HG03159 (cell line): ENCODE data around the gene ANKRD44.
"Not testable (repeated sequence)": the region's sequence is repeated elsewhere in the genome, so short reads cannot be mapped to it uniquely, and the experiment has no call there.

Experiments used
- ATAC-seq: cut with Tn5 transposase; IDR thresholded peaks from one replicate; pipeline ENCODE4 v1.9.1; 2021; ENCODE audit warnings: mild to moderate bottlenecking, moderate library complexity; ENCODE audit not compliant: unreplicated experiment

ANKRD44 gene

GRCh38 chr2:197240421-197241041 is 70.0 kb downstream of the ANKRD44 start:
- ATAC-seq: no peak

DNA sequence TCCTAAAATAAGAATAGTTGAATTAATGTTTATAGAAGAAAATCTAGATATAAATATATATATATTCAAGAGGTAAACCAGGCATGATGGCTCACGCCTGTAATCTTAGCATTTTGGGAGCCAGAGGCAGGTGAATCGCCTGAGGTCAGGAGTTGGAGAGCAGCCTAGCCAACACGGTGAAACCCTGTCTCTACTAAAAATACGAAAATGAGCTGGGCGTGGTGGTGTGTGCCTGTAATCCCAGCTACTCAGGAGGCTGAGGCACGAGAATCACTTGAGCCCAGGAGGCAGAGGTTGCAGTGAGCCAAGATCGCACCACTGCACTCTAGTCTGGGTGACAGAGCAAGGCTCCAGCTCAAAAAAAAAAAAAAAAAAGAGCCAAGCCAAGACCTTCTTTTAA is 70.6 kb downstream of the ANKRD44 start:
- not testable (repeated sequence) for ATAC-seq

GRCh38 chr2:197239434-197239833 is 71.1 kb downstream of the ANKRD44 start:
- ATAC-seq: peak; percentile 69

- ATAC-seq: no peak
These were observed 72.6 kb downstream of the ANKRD44 start for GRCh38 chr2:197238043-197238365.

- ATAC-seq: no peak
These were observed 73.1 kb downstream of the ANKRD44 start for GRCh38 chr2:197237291-197238042.

DNA sequence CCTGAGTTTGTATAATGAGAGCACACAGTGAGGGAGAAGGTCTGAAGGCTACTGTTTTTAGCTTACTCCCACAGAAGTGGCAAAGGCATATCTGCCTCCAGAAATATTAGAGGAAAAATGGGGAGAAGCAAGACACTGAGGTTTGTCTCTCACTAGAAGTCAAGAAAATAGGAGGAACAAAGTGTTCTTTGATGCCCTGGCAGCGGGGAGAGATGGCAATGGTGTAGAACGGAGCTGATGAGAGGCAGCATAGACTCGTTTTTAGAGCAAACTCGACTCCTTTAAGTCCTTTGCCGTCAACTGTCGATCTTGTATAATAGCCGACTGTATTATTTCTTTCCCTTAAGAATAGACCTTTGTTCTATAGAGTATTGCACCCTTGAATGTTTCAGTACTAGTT is 73.8 kb downstream of the ANKRD44 start:
- no peak for ATAC-seq

DNA sequence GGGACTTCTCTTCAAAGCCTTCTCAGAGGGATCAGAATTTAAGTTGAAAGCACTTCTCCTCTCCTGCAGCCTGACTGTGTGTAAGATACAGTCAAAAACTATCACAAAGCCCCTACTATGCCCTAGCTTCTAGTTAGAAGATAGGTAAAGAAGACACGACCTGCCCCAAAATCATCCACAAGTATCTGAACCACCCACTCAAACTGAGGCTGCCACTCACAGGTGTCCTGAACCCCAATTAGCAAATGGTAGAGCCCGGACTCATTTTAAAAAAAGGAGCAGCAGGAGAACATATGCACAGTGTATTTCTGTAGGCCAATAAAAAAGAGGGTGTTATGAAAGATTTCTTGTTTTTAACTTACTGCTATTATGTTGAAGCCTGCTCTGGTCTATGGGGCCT is 74.4 kb downstream of the ANKRD44 start:
- ATAC-seq: no peak

DNA sequence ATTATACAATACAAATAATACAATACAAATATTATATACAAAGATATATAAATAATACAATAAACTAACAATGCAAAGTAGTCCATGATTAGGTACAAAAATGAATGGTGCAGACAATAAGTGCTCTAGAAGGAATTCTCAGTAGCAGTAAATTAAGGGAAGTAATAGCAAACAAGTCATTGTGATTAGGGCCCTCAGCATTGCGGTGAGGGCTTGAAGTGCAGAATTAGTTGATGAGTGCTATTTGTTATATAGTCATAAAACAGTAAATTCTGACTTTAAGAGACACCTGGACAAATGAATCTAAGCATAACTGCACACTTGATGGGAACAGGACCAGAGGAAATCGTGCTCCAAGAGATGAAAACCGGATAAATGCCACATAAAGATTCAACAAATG is 74.9 kb downstream of the ANKRD44 start:
- ATAC-seq: no peak

- ATAC-seq: no peak
These were observed 75.8 kb downstream of the ANKRD44 start for GRCh38 chr2:197234671-197235191.

- no peak for ATAC-seq
These were observed 77.1 kb downstream of the ANKRD44 start for GRCh38 chr2:197233473-197233872.

- ATAC-seq: no peak
These were observed 78.6 kb downstream of the ANKRD44 start for GRCh38 chr2:197232010-197232409.

GRCh38 chr2:197229509-197230443 is 80.8 kb downstream of the ANKRD44 start:
- ATAC-seq: no peak

GRCh38 chr2:197223451-197223850 is 87.1 kb downstream of the ANKRD44 start:
- ATAC-seq: no peak

DNA sequence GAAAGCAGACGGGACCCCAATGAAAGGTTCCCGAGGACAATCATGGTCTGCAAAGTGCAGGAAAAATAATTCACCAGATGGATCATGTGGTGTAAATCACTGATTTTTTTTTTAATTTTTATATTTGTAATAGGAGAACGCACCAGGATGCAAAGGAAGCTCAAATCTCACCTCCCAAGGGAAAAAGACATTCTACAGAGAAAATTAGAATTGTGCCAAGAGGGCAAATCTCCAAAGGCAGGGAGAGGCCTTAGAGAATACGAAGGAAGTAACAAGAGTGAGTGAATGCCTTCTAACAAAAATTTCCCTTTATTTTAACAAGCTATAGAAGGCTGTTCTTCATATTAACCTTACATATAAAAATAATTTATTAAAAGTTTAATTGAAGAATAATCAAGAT is 90.9 kb downstream of the ANKRD44 start:
- ATAC-seq: no peak

DNA sequence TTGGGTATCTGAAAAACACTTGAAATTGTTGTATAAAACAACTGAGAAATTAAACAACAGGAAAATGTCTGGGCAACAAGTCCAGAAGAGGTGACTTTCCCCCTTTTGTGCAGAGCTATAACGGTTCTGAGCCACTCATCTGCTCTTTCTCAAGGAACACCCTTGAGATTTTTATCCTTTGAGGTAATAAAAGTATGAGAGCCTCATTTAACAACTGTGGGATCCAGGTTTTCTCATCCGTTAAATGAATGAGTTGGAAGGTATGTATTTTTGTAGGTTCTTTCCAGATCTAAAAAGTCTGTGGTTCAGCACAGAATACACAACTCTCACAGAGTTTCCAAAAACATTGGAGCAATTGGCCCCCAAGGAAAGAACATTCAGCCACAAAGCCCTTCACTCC is 93.0 kb downstream of the ANKRD44 start:
- ATAC-seq: no peak

GRCh38 chr2:197216361-197216979 is 94.1 kb downstream of the ANKRD44 start:
- ATAC-seq: peak; percentile 78

GRCh38 chr2:197215748-197216360 is 94.7 kb downstream of the ANKRD44 start:
- peak; percentile 46 for ATAC-seq

DNA sequence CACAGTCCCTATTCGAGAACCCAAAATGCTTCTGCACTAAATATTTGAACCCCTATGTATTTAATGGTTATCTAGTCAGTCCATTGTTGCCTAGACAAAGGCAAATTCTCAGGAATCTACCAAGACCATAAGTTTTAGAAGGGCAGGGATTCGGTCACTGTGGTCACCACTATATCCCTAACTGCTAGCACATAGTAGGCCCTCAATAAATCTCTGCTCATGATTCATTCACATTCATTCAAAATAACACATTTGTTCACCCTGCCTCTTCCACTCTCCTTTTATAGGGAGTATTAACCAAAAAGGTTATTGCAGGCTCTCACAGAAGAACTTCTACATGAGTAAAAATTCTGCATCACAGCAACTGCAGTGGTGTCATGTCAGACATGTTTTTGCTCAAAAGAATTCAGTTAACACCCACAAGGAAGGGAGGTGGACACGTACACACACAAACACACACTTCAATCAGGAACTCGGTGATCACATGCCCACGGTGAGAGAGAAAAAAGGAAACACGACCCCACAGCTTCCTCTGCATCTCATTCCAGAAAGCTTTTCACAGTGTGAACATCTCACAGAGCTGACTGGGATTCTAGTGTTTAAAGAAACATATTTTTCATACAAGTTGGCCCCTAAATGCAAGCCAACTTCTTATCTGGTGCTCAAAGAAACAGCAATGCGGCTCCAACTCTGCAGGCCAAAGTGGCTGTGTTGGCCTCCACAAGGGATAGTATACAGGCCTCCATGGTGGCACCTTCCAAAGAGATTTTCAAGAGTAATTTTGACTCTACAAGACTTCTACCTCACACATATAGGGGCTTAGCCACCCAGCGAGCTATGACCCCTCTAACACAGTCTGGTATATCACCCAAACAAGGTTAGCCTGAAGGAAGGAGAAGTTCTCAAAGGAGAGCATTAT is 98.0 kb downstream of the ANKRD44 start:
- no peak for ATAC-seq

- no peak for ATAC-seq
These were observed 98.7 kb downstream of the ANKRD44 start for GRCh38 chr2:197211881-197212342.
